KMS-11 (cell line): Measurements from ENCODE around the gene EHF.

ENCODE experiments used
- H2AFZ ChIP-seq: fragments of 200-600 bp; sonication (generic); 2 replicates; pipeline ENCODE4 v1.6.1; 2016; ENCODE audit warnings: antibody characterized with exemption, mixed run types, low read depth
- H3K27ac ChIP-seq: fragments of 200-600 bp; sonication (generic); 2 replicates; pipeline ENCODE4 v1.6.1; 2016; ENCODE audit warnings: mild to moderate bottlenecking, mixed run types
- H3K27me3 ChIP-seq: fragments of 200-600 bp; sonication (generic); 2 replicates; pipeline ENCODE4 v1.6.1; 2017; ENCODE audit warnings: mild to moderate bottlenecking, low read depth, mixed run types, moderate library complexity; ENCODE audit not compliant: insufficient read depth
- H3K36me3 ChIP-seq: fragments of 200-600 bp; sonication (generic); 2 replicates; pipeline ENCODE4 v1.6.1; 2017; ENCODE audit warnings: mild to moderate bottlenecking, mixed run types; ENCODE audit not compliant: insufficient read depth
- H3K4me1 ChIP-seq: fragments of 200-600 bp; sonication (generic); 2 replicates; pipeline ENCODE4 v1.6.1; 2016; ENCODE audit warnings: mild to moderate bottlenecking, low read depth, mixed run types; ENCODE audit not compliant: poor library complexity, severe bottlenecking
- H3K4me2 ChIP-seq: fragments of 200-600 bp; sonication (generic); 2 replicates; pipeline ENCODE4 v1.7.0; 2016; ENCODE audit warnings: mild to moderate bottlenecking, mixed run types
- H3K4me3 ChIP-seq: fragments of 200-600 bp; sonication (generic); IDR thresholded peaks from 2 replicates; pipeline ENCODE4 v1.6.1; 2017; ENCODE audit warnings: low read depth, low read length, mixed read lengths; ENCODE audit not compliant: insufficient read depth
- H3K79me2 ChIP-seq: fragments of 200-600 bp; sonication (generic); 2 replicates; pipeline ENCODE4 v1.6.1; 2016; ENCODE audit warnings: low read depth, mixed run types; ENCODE audit not compliant: insufficient read depth
- H3K9ac ChIP-seq: fragments of 200-600 bp; sonication (generic); 2 replicates; pipeline ENCODE4 v1.6.1; 2016; ENCODE audit warnings: mild to moderate bottlenecking, mixed run types
- H4K20me1 ChIP-seq: fragments of 200-600 bp; sonication (generic); 2 replicates; pipeline ENCODE4 v1.6.1; 2016; ENCODE audit warnings: mild to moderate bottlenecking, mixed run types; ENCODE audit not compliant: insufficient read depth
- CTCF ChIP-seq: fragments of 200-600 bp; sonication (generic); conservative IDR thresholded peaks from 2 replicates; pipeline ENCODE4 v1.6.1; 2017; ENCODE audit warnings: low read depth, mild to moderate bottlenecking, antibody characterized with exemption, low read length, moderate library complexity, mixed read lengths

Gene EHF

GRCh38 chr11:34599406-34599945 is 21.4 kb upstream of the EHF start:
- no peaks in the 10 kb centered on the region for H3K36me3 ChIP-seq
- no peaks in the 10 kb centered on the region for H3K27me3 ChIP-seq
- H3K9ac ChIP-seq, result peak overlapping the region; percentile 20; the same call in 1 of the 2 replicates
- H4K20me1 ChIP-seq, result no peaks in the 10 kb centered on the region
- TF ChIP-seq CTCF, result no peak
- H3K27ac ChIP-seq, result peak overlapping the region; percentile 22; the same call in 1 of the 2 replicates
- H3K4me1 ChIP-seq, result peaks cover 30% of the 10 kb centered on the region
- H3K79me2 ChIP-seq, result no peaks in the 10 kb centered on the region
- H2AFZ ChIP-seq, result peak overlapping the region; percentile 55
- H3K4me3 ChIP-seq, result no peak overlapping the region
- peak overlapping the region; percentile 95 for H3K4me2 ChIP-seq

GRCh38 chr11:34600339-34601084 is 20.4 kb upstream of the EHF start:
- H3K4me2 ChIP-seq, result peak overlapping the region; percentile 95
- H3K4me1 ChIP-seq, result peaks cover 30% of the 10 kb centered on the region
- no peaks in the 10 kb centered on the region for H3K79me2 ChIP-seq
- H2AFZ ChIP-seq, result 0 out of 2 replicates have a peak overlapping the region, but pooled peaks have one; percentile 55
- H3K4me3 ChIP-seq, result no peak overlapping the region
- H4K20me1 ChIP-seq, result no peaks in the 10 kb centered on the region
- no peak overlapping the region for H3K9ac ChIP-seq
- peak overlapping the region; percentile 22; the same call in 1 of the 2 replicates for H3K27ac ChIP-seq
- no peak for TF ChIP-seq CTCF
- H3K27me3 ChIP-seq, result no peaks in the 10 kb centered on the region
- no peaks in the 10 kb centered on the region for H3K36me3 ChIP-seq

- H3K4me2 ChIP-seq, result no peak overlapping the region
- no peak overlapping the region for H3K27ac ChIP-seq
- no peaks in the 10 kb centered on the region for H3K36me3 ChIP-seq
- no peak overlapping the region for H3K9ac ChIP-seq
- peaks cover 30% of the 10 kb centered on the region for H3K4me1 ChIP-seq
- no peak overlapping the region for H3K4me3 ChIP-seq
- no peak overlapping the region for H2AFZ ChIP-seq
- H3K79me2 ChIP-seq, result no peaks in the 10 kb centered on the region
- H3K27me3 ChIP-seq, result no peaks in the 10 kb centered on the region
- no peak for TF ChIP-seq CTCF
- H4K20me1 ChIP-seq, result no peaks in the 10 kb centered on the region
Observed at GRCh38 chr11:34601085-34601444, 19.8 kb upstream of the EHF start.

GRCh38 chr11:34601609-34602008 is 19.3 kb upstream of the EHF start:
- no peaks in the 10 kb centered on the region for H3K36me3 ChIP-seq
- no peaks in the 10 kb centered on the region for H3K79me2 ChIP-seq
- H3K27ac ChIP-seq, result no peak overlapping the region
- peaks cover 30% of the 10 kb centered on the region for H3K4me1 ChIP-seq
- H4K20me1 ChIP-seq, result no peaks in the 10 kb centered on the region
- no peak overlapping the region for H2AFZ ChIP-seq
- no peak overlapping the region for H3K4me2 ChIP-seq
- H3K27me3 ChIP-seq, result no peaks in the 10 kb centered on the region
- no peak overlapping the region for H3K9ac ChIP-seq
- no peak for TF ChIP-seq CTCF
- no peak overlapping the region for H3K4me3 ChIP-seq
